AG09319 (cell line): Measurements from ENCODE around the gene MAPK6.
"Not testable (repeated sequence)": the region's sequence is repeated elsewhere in the genome, so short reads cannot be mapped to it uniquely, and the experiment has no call there.

Experiments
- DNase-seq: peaks from one replicate; pipeline ENCODE4 v3.0.0-alpha.2; 2010; ENCODE audit warnings: low read depth; ENCODE audit errors: extremely low read depth
- TF ChIP-seq, protein P1 (sequence below): IDR thresholded peaks from 2 replicates; pipeline ENCODE4 v1.5.1; 2011; ENCODE audit warnings: low read depth, mild to moderate bottlenecking, inconsistent platforms, low read length, moderate library complexity

Gene MAPK6

DNA sequence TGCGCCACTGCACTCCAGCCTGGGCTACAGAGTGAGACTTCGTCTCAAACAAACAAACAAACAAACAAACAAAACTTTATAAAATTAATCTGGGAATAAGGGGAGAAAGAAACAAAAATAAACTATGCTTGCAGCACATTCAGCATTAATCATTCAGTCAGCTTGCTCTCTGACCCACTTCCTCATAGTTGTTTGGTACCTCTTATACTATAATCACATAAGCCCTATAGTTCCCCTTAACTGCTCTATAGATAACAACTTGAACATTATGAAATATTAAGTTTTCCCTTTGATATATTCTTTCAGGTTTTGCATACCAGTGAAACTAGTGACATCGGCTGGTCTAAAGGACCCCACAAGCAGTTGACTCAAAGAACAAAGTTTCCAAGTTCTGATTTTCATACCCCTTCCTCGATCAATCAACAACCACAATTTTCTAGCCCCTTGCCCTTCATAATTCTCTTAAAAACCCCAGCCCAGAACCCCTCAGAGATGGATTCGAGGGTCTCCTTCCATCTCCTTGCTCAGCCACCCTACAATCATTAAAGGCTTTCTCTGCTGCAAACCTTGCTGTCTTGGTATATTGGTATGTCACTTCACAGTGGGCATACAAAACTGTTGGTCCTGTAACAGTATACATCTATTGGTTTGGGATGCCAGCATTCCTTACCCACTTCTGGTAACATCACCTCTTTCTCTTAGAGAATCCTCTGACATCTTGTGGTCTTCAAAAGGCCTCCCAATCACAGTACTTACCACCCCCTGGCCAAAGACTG, 67.2 kb downstream of the MAPK6 start:
- no peak for DNase-seq
- TF ChIP-seq, protein P1, sequence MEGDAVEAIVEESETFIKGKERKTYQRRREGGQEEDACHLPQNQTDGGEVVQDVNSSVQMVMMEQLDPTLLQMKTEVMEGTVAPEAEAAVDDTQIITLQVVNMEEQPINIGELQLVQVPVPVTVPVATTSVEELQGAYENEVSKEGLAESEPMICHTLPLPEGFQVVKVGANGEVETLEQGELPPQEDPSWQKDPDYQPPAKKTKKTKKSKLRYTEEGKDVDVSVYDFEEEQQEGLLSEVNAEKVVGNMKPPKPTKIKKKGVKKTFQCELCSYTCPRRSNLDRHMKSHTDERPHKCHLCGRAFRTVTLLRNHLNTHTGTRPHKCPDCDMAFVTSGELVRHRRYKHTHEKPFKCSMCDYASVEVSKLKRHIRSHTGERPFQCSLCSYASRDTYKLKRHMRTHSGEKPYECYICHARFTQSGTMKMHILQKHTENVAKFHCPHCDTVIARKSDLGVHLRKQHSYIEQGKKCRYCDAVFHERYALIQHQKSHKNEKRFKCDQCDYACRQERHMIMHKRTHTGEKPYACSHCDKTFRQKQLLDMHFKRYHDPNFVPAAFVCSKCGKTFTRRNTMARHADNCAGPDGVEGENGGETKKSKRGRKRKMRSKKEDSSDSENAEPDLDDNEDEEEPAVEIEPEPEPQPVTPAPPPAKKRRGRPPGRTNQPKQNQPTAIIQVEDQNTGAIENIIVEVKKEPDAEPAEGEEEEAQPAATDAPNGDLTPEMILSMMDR, result no peak

DNA sequence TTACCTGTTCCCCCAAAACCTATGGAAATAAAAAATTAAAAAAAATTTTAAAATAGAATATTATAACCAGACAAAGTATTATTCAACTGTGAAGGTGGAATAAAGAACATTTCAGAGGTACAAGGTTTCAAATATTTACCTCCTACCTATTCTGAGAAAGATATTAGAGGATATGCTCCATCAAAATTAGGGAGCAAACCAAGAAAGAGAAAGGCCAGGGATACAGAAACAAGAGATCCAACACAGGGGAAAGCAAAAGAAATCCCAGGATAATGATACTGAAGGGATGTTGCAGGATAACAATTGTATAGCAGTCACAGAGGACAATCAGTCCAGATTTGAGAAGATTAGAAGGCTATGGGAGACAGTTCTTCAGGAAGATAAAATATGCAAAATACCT, 71.2 kb downstream of the MAPK6 start:
- DNase-seq, result no peak
- TF ChIP-seq, protein P1, result no peak

DNA sequence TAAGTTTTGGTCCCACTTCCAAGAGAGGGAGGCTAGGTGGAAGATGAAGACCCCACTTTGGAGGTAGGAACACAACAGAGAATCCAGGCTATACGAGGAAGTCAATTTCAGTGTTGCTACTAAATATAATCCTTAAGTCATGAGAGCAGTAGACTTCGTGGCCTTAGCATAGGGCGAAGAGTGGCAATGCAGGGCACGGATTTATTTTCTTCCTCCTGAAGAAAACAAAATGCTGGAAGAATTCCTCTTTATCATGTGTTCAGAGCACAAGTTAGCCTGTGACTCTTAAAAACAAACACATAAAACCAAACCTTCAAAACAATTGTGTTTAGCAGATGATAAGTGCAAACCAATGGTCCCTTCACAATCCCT, 74.1 kb downstream of the MAPK6 start:
- DNase-seq, result no peak

DNA sequence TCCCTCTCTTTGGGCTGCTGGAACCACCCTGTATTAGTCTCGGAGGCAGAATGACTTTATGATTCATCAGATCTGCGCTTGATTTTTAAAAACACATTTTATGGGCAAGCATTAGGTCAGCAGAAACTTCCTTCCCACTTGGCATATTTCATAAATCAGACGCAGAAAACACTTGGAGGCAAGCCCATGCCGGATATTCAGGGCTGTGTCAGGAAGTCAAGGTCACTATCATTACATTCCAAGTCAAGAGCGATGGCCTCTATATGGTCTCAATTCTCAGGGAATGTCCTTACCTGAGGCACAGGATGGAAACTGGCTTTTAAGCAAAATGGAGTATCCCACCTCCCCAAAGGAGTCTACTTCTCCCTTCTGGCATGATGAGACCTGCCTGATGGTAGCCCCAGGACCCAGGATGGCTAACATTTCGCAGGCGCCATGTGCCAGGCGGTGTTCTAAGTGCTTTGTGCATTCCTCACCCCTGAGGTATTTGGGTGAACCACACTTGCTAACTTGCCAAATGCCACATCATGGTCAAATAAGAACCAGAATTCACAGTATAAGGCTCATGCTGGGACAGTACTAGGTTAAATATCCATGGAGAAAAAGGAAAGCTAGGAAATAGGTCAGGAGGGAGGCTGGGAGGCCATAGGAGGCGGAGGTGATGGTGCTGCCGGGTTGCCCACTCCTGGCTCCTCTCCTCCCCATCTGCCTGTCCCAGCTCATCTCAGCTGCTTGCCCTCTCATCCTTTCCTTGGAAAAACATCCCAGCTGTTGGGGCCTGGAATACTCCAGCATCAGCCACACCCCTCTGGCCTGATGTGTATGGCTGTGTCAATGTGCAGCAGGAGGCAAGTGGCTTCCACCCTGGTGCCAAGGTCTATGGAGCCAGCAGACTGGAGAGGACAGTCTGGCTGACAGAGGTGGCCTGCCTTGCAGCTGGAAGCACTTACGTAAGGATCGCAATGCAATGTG, 74.8 kb downstream of the MAPK6 start:
- TF ChIP-seq, protein P1, result no peak
- DNase-seq, result no peak

More for the DNA sequence above, 74.1 kb downstream of the MAPK6 start:
- TF ChIP-seq, protein P1, result no peak

DNA sequence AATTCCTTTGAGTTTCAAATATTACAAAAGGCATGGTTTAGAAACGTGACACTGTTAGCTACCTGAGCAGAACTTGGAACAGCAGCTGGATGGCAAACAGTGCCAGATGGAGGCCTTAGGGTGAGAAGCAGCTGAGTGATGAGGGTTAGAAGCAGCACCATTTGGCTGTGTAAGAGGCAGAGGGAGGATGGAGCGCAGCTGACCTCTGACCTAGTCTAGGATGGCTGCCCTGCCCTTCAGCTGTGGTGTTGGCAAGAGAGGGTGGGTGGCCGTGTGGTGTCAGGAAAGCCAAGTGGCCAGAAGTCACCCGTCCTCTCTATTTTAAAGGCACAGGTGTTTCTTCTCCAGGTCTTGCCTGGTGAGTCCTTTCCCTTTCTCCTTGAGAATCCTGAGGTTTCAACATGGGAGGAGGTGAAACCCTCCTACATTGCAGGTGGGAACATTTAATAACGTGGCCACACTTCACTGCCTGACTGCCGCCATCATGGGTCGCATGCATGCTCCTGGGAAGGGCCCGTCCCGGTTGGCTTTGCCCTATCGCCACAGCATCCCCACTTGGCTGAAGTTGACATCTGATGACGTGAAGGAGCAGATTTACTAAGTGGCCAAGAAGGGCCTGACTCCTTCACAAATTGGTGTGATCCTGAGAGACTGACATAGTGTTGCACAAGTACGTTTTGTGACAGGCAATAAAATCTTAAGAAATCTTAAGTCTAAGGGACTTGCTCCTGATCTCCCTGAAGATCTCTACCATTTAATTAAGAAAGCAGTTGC, 76.0 kb downstream of the MAPK6 start:
- no peak for DNase-seq
- TF ChIP-seq, protein P1, result no peak

DNA sequence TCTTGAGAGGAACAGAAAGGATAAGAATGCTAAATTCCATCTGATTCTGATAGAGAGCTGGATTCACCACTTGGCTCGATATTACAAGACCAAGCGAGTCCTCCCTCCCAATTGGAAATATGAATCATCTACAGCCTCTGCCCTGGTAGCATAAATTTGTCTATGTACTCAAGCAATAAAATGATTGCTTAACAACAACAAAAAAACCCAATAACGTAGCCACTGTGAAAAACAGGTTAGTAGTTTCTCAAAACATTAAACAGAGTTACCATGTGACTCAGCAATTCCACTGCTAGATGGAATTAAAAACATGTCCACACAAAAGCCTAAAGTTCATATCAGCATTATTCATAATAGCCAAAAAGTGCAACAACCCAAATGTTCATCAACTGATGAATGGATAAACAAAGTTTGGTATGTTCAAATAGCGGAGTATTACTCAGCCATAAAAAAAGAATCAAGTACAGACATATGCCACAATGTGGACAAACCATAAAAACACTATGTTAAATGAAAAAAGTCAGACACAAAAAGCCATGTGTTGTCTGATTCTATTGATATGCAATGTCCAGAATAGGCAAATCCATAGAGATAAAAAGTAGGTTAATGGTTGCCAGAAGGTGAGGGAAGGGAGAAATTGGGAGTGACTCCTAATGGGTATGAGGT, 76.7 kb downstream of the MAPK6 start:
- DNase-seq, result peak; percentile 86
- TF ChIP-seq, protein P1, result no peak

DNA sequence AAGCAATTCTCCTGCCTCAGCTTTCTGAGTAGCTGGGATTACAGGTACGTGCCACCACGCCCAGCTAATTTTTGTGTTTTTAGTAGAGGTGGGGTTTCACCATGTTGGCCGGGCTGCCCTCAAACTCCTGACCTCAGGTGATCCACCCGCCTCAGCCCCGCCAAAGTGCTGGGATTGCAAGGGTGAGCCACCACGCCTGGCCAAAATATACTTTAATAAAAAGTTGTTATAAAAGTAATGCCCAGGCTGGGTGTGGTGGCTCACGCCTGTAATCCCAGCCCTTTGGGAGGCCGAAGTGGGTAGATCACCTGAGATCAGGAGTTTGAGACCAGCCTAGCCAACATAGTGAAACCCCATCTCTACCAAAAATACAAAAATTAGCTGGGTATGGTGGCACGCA, 77.5 kb downstream of the MAPK6 start:
- not testable (repeated sequence) for DNase-seq
